A172 (cell line): ENCODE data around the gene ZBTB1. TPM values are rescaled to one million over a fixed set of nuclear protein-coding genes. Genes with fewer than 3 reads are reported as not detected.
"Not testable (repeated sequence)": the region's sequence is repeated elsewhere in the genome, so short reads cannot be mapped to it uniquely, and the experiment has no call there.

ENCODE experiments used
- DNase-seq: peaks from one replicate; pipeline ENCODE4 v3.0.0-alpha.2; 2015; ENCODE audit warnings: low spot score
- total RNA-seq: library from RNA; depleted of rRNA; stranded (reverse); fragments of >200 nt; shearing (Covaris generic); gene quantifications from 2 replicates; pipeline ENCODE4 v1.2.3, GENCODE V29; 2014; rRNA removed

Gene ZBTB1
- total RNA-seq, 1 experiment from 2014 or later, result 37.8 TPM

GRCh38 chr14:64569138-64569631 is 64.6 kb downstream of the ZBTB1 start:
- DNase-seq, result peak; percentile 35

- DNase-seq, result not testable (repeated sequence)
These were observed 65.1 kb downstream of the ZBTB1 start for GRCh38 chr14:64569646-64570045.

- no peak for DNase-seq
These were observed 68.0 kb downstream of the ZBTB1 start for GRCh38 chr14:64572386-64573104.

GRCh38 chr14:64573109-64573508 is 68.5 kb downstream of the ZBTB1 start:
- no peak for DNase-seq

Other genes with a start within 250 kb of the ZBTB1 start
- gene ESR2, start 210.4 kb upstream of the ZBTB1 start, total RNA-seq, result 0.17 TPM in 1 of 2 replicates, not detected in the other
- 29.6 and 48.2 TPM in 2 replicates for gene MTHFD1, start 116.4 kb upstream of the ZBTB1 start, total RNA-seq
- gene AKAP5, start 39.3 kb upstream of the ZBTB1 start, total RNA-seq, result 1.6 and 1.9 TPM in 2 replicates
- 1.1 and 2.2 TPM in 2 replicates for gene ZBTB25, start 932 bp upstream of the ZBTB1 start, total RNA-seq
- gene HSPA2, start 36.0 kb downstream of the ZBTB1 start, total RNA-seq, result 0.05 TPM in 1 of 2 replicates, not detected in the other
- 0.69 TPM in 1 of 2 replicates, not detected in the other for gene PPP1R36, start 45.2 kb downstream of the ZBTB1 start, total RNA-seq
- gene PLEKHG3, start 199.7 kb downstream of the ZBTB1 start, total RNA-seq, result 11.2 and 12.3 TPM in 2 replicates